ENCODE results near the gene ID2. TPM values are rescaled to one million over a fixed set of nuclear protein-coding genes. Genes with fewer than 3 reads are reported as not detected.

ID2 gene
- total RNA-seq, 1 donor from 2014 or later = 11.9 TPM

- no peak for DNase-seq (ENCODE audit: extremely low spot score, unreplicated experiment)
- no peak overlapping the region for H3K4me3 Mint-ChIP-seq (ENCODE audit: unreplicated experiment)
- peaks cover 68% of the 10 kb centered on the region for H3K36me3 Mint-ChIP-seq (ENCODE audit: unreplicated experiment)
- no peaks in the 10 kb centered on the region for H3K4me1 Mint-ChIP-seq (ENCODE audit: unreplicated experiment)
- no peaks in the 10 kb centered on the region for H3K27me3 Mint-ChIP-seq (ENCODE audit: unreplicated experiment)
- no peak for TF ChIP-seq CTCF (IDR thresholded peaks at IDR 0.05)
- no peak overlapping the region for H3K27ac Mint-ChIP-seq (ENCODE audit: unreplicated experiment)
- H3K9me3 Mint-ChIP-seq (ENCODE audit: unreplicated experiment) = no peaks in the 10 kb centered on the region
These were observed 48.1 kb downstream of the ID2 start for GRCh38 chr2:8729939-8730338.

DNA sequence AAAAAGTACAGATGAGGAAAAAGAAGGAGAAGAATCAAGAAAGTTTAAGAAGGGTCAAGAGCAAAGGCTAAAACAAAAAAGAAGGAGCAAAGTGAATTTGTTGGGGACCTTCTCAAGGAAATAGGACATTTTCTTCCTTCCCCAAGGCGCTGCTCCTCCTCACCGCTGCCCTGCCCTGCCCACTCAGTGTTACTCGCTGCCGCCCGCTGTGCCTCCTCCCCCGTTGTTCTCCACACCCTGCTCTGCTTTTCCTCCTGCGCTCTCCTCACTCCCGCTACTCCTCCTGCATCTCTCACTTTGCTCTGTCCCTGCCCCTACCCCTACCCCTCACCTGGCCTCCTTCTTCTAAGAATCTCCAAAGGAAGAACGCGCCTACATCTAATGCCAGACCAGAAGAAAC is 50.7 kb downstream of the ID2 start:
- Mint-ChIP-seq H3K27ac (ENCODE audit: unreplicated experiment) (no peak overlapping the region), H3K36me3 (ENCODE audit: unreplicated experiment) (peaks cover 69% of the 10 kb centered on the region)
- no peak for DNase-seq (ENCODE audit: extremely low spot score, unreplicated experiment)

More for the DNA sequence above, 50.7 kb downstream of the ID2 start:
- Mint-ChIP-seq H3K9me3 (ENCODE audit: unreplicated experiment) (no peaks in the 10 kb centered on the region), H3K27me3 (ENCODE audit: unreplicated experiment) (no peaks in the 10 kb centered on the region), H3K4me1 (ENCODE audit: unreplicated experiment) (no peaks in the 10 kb centered on the region), H3K4me3 (ENCODE audit: unreplicated experiment) (no peak overlapping the region)
- TF ChIP-seq CTCF (IDR thresholded peaks at IDR 0.05) = no peak

Other genes with a start within 250 kb of the ID2 start
- gene KIDINS220, start 155.6 kb downstream of the ID2 start, total RNA-seq = 99.2 and 101 TPM in 2 replicates